Inflammatory macrophage treated with lipopolysaccharide for 4 hours (primary cell): ENCODE measurements around the gene PNPLA7.
"Not testable (repeated sequence)": the region's sequence is repeated elsewhere in the genome, so short reads cannot be mapped to it uniquely, and the experiment has no call there.

ENCODE experiments used
- DNase-seq: peaks from one replicate; pipeline ENCODE4 v3.0.0-alpha.2; 2020

The PNPLA7 gene

GRCh38 chr9:137550231-137550621 lies at the start of gene PNPLA7:
Gene PNPLA7, minus strand, starts transcription at chr9:137550402. Its CDS starts 205 bp downstream, at chr9:137550197.
- peak; percentile 81 for DNase-seq

GRCh38 chr9:137598943-137599342 lies 48.7 kb upstream of the PNPLA7 start:
- no peak for DNase-seq

GRCh38 chr9:137596577-137596976 lies 46.4 kb upstream of the PNPLA7 start:
- not testable (repeated sequence) for DNase-seq

DNA sequence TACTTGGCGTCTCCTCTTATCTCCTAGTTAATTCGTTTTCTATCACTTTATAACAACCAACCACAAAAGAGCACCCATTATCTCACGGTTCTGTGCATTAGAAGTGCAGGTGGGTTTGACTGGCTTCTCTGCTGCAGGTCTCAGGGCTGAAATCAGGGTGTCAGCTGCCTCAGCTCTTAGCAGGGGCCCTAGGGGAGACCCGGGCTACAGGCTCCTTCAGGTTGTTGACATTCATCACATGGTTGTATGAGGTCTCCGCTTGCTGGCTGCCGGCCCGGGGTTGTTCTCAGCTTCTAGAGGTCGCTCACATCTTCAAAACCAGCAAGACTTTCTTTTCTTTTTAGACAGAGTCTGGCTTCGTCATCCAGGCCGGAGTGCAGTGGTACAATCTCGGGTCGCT lies 43.0 kb upstream of the PNPLA7 start:
- no peak for DNase-seq

DNA sequence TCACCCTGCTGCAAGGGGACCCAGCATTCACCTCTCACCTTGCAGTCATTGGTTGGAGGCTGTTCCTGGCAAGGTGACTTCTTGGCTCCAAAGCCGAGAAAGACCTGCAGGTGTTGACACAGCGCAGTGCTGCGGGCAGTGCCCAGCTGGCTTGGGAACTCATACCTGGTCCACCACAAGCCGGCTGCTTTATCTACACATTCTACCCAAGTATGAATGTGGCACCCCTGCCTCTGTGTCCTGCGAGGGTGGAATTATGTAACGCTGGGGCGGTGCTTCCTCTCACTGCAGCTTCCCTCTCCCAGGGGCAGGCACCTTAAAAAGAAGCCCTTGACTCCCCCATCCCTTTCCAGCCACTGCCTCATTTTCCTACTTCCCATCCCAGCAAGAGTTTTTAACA lies 42.6 kb upstream of the PNPLA7 start:
- peak; percentile 18 for DNase-seq

DNA sequence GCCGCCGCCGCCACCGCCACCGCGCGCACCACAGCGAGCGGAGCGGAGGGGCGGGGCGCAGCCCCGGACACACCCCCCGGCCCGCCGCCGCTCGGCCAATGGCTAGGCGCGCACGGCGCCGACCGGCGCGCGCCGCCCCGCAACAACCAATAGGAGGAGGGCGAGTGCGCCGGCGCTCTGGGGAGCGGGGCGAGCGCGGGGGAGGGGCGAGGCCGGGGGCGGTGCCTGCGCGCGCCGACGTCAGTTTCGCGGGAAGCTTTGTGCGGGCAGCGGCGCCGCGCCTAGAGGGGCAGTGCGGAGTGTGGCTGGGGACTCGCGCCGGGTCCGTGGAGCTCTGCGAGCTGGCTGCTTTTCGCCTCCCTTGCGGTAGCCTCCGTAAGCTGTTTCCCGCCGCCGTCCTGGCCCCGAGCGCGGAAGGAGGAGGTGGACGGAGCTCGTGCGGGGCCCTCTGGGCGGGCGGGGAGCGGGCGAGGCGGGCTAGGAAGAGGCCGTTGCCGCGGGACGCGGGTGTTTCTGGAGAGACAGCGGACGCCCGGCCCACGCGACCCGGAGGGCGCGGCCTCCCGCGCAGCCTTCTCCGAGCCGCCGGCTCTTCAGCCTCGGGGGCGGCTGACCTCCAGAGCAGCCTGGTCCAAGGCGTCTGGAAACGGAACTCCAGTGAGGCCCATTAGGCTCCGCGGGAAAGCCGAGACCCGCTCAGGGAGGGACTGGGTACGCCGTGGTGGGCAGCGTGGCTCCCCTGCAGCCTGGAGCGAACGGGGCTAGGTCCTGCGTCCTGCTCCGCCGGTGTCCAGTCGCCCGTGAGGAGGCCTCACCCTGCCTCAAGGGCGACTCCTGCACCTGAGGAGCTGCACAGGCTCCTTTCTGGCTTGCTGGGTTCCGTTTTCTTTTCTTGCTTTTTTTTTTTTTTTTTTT lies 40.5 kb upstream of the PNPLA7 start, which contains the start of gene ZMYND19:
Gene ZMYND19 (minus strand): TSS at position 44 of the 915 bp plus-strand sequence. CDS start 249 bp downstream, outside the sequence.
- peak; percentile 92 for DNase-seq

GRCh38 chr9:137590123-137590468 lies 39.9 kb upstream of the PNPLA7 start:
- DNase-seq: no peak

GRCh38 chr9:137589441-137590122 lies 39.4 kb upstream of the PNPLA7 start:
- DNase-seq: peak; percentile 27

DNA sequence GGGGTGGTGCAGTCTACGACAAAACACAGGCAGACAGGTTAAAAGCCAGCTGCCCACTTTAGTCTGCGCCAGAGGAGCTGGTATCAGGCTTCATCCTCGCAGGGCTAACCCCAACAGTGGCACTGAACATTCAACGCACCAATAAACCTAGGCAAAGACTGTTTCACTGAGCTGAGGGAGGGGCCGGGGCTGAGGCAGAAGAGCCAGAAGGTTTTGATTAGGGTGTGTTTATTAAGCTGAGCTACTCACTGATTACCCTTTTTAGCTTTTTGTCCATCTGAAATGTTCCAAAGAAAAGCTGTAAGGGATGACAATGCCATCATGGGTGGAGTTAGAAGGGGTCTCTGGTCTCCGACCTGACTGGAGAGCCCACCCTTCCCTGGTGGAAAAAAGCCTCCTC lies 38.7 kb upstream of the PNPLA7 start:
- no peak for DNase-seq

DNA sequence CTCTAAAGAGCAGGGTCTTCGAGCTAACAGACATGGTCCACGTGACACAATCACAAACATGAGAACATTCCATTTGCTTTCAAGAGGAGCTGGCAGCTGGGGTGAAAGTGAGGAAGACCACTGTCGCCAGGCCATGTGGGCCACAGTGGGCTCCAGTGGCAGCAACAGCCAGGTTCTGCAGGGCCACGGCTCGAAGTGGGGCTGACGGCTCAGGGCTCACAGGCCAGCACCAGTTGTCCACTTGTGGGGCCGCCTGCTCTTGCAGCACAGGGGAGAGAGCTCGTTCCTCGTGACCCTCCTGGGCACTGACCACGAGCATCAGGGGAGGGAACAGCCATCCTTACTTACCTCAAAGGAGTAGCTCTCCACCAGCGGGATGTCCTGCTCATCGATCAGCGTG lies 38.1 kb upstream of the PNPLA7 start:
- DNase-seq: no peak

- no peak for DNase-seq
Measured at GRCh38 chr9:137586854-137587253, 36.7 kb upstream of the PNPLA7 start.

DNA sequence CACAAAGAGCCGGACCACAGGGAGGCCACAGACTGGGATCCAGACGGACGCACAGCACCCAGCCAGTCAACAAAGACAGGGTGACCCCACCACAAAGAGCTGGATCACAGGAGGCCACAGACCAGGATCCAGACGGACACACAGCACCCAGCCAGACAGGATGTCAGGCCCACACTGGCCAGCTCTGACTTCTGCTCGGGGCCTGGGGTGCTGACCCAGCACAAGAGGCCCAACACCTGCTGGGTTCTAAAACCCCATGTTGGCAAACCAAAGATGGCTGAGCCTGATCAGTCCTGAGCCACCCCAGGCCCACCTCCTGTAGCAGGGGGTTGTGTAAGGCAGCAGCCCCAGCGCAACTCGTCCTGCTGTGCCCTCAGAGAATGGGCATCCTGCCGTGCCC lies 33.8 kb upstream of the PNPLA7 start:
- DNase-seq: no peak

DNA sequence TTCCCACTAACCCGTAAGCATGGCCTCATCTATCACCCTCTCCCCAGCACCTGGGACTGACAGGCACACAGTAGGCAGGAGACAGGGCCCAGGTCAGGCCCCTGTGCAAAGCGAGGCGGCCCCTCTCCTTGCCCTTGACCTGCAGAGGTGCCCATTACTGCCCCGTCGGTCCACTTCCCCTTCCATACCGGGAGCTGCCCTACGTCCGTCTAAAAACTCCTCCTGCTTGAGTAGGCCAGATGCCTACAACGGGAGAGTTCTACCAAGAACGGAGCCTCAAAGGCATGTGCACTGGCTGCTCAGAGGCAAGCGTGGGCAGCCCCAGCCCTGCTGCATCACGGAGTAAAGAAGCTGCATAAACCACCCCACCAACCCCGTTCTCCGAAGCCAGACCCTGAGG lies 33.1 kb upstream of the PNPLA7 start:
- DNase-seq: no peak

GRCh38 chr9:137582286-137582860 lies 32.2 kb upstream of the PNPLA7 start:
- DNase-seq: peak; percentile 31

DNA sequence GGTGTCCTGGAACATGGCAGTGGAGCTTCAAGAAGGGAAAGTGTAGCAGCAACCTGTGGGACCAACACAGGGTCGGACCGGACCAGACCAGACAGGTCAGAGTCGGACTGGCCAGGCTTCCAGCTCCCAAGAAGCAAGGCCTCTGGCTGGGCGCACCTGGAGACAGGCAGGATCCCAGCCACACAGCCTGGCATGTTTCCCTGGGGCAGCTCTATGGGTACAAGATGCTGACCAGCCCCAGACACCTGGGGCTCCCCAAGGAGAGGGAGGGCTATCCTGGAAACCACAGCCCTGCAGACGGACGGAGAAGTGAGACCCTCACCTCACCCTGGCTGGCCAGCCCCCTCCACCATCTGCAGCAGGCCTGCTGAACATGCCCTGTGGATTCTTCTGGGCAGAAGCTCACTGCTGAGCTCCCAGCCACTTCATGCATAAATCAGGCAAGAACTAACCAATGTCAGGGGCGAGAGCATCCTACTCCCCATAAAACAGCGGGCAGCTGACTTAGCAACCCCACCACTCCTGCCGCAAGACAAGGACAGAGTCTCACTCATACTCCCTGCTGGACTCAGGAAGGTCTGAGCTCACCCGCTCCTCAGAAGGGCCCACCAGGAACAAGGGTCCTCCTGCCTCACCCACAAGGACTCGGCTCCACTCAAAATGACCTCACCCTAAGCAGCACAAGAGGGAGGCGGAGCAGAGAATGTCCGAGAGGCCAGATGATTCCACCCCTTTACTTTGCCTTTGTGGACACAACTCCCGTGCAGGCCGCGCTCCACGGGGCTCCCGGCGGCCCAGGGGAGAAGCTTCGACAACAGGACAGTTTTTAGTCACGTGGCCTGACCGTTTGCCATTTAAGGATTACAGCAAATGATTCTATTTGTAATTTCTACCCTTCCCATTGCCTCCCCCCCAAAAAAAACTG lies 31.4 kb upstream of the PNPLA7 start:
- no peak for DNase-seq

- no peak for DNase-seq
Measured at GRCh38 chr9:137580954-137581322, 30.7 kb upstream of the PNPLA7 start.

DNA sequence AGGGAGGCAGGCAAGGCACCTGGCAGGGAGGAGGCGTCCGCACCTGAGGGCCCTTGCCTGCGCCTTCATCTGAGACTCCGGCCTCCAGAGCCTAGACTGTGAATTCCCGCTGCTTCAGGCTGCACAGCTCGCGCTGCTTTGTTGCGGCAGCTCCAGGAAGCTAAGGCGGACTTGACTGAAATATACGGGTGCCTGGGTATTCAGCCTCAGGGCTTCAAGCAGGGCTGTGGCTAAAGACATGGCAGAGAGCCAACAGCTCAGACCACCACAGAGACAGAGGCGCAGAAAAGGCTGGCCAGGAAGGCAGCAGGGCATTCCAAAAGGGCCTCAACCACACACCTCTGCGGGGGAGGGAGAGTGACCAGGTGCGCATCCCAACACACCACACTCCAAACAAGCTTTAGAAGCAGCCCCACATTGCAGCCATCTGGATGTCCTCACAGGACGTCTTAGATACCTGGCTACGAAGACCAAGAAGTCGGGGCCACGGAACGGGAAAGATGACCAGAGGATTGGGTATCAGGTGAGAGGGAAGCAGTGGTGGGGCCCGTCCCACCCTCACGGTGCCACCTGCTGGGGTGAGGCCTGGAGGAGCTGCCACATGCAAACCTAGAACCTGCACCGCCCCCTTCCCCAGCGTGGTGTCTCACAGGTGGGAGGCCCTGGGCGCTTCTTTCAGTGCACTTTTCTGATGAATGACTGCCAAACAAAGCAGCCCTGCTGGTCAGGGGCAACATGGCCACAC lies 30.2 kb upstream of the PNPLA7 start:
- DNase-seq: no peak

GRCh38 chr9:137579259-137579604 lies 29.0 kb upstream of the PNPLA7 start:
- DNase-seq: no peak

- DNase-seq: peak; percentile 96
Measured at GRCh38 chr9:137578518-137579258, 28.5 kb upstream of the PNPLA7 start, which contains the start of gene DPH7. Gene DPH7, minus strand, starts transcription at chr9:137578925. Its CDS starts 148 bp downstream, at chr9:137578777.

GRCh38 chr9:137575716-137576411 lies 25.7 kb upstream of the PNPLA7 start:
- DNase-seq: no peak

- no peak for DNase-seq
Measured at GRCh38 chr9:137575364-137575715, 25.1 kb upstream of the PNPLA7 start.
